Mesendoderm (in vitro differentiated cells): ENCODE data around the gene MTIF2. TPM values are rescaled to one million over a fixed set of nuclear protein-coding genes. Genes with fewer than 3 reads are reported as not detected.

Experiments
- DNase-seq: peaks from one replicate; pipeline ENCODE4 v3.0.0; 2013
- H2AK5ac ChIP-seq: 2 replicates; pipeline ENCODE4 v1.6.1; 2013; ENCODE audit warnings: low read length, inconsistent platforms
- H2BK120ac ChIP-seq: 2 replicates; pipeline ENCODE4 v1.6.1; 2013; ENCODE audit warnings: low read depth, mild to moderate bottlenecking, low read length, moderate library complexity, mixed read lengths
- H2BK15ac ChIP-seq: replicated peaks from 2 replicates; pipeline ENCODE4 v1.6.1; 2013; ENCODE audit warnings: low read depth, mild to moderate bottlenecking, moderate library complexity
- H2BK5ac ChIP-seq: 2 replicates; pipeline ENCODE4 v1.6.1; 2013; ENCODE audit warnings: low read length, inconsistent platforms
- H3K18ac ChIP-seq: 2 replicates; pipeline ENCODE4 v1.6.1; 2013; ENCODE audit warnings: mild to moderate bottlenecking, low read length, mixed read lengths
- H3K23ac ChIP-seq: one replicate; pipeline ENCODE4 v1.6.1; 2013; ENCODE audit warnings: low read length
- H3K27ac ChIP-seq: 2 replicates; pipeline ENCODE4 v1.5.1; 2013; ENCODE audit warnings: low read depth, mild to moderate bottlenecking, inconsistent platforms, low read length, moderate library complexity
- H3K27me3 ChIP-seq: 2 replicates; pipeline ENCODE4 v1.6.1; 2013; ENCODE audit warnings: low read length, control low read depth, mild to moderate bottlenecking, inconsistent platforms; ENCODE audit not compliant: insufficient read depth, poor library complexity
- H3K36me3 ChIP-seq: 2 replicates; pipeline ENCODE4 v1.6.1; 2013; ENCODE audit warnings: low read length, inconsistent platforms; ENCODE audit not compliant: control insufficient read depth, insufficient read depth
- H3K4ac ChIP-seq: one replicate; pipeline ENCODE4 v1.6.1; 2013; ENCODE audit warnings: low read depth, mild to moderate bottlenecking, low read length, moderate library complexity
- H3K4me1 ChIP-seq: 2 replicates; pipeline ENCODE4 v1.6.1; 2013; ENCODE audit warnings: low read depth, low read length, inconsistent platforms; ENCODE audit not compliant: control insufficient read depth
- H3K4me2 ChIP-seq: 2 replicates; pipeline ENCODE4 v1.6.1; 2013; ENCODE audit warnings: low read length
- H3K4me3 ChIP-seq: 2 replicates; pipeline ENCODE4 v1.5.1; 2013; ENCODE audit warnings: mild to moderate bottlenecking, low read length
- H3K56ac ChIP-seq: one replicate; pipeline ENCODE4 v1.6.1; 2013; ENCODE audit warnings: low read length
- H3K79me1 ChIP-seq: 2 replicates; pipeline ENCODE4 v1.6.1; 2013; ENCODE audit warnings: low read length, inconsistent platforms
- H3K79me2 ChIP-seq: 2 replicates; pipeline ENCODE4 v1.6.1; 2013; ENCODE audit warnings: mild to moderate bottlenecking, low read length; ENCODE audit not compliant: control insufficient read depth, insufficient read depth
- H3K9ac ChIP-seq: 2 replicates; pipeline ENCODE4 v1.6.1; 2013; ENCODE audit warnings: low read length, inconsistent platforms
- H4K5ac ChIP-seq: one replicate; pipeline ENCODE4 v1.6.1; 2013; ENCODE audit warnings: low read length
- H4K8ac ChIP-seq: one replicate; pipeline ENCODE4 v1.6.1; 2013; ENCODE audit warnings: low read depth, mild to moderate bottlenecking, control low read depth, low read length, moderate library complexity
- WGBS: extraction: QIAGEN DNeasy Blood & Tissue Kit; methylation state at CpG from one replicate; pipeline ENCODE4 v1.1.7; 2013; ENCODE audit warnings: low lambda C conversion rate, missing lambda C conversion rate; ENCODE audit not compliant: insufficient coverage; ENCODE audit errors: extremely low coverage; 5-methylcytosine and 5-hydroxymethylcytosine counted together
- polyA plus RNA-seq, 2 experiments: library from polyadenylated mRNA; stranded (reverse); fragments of 200-250 nt; gene quantifications; one replicate each; pipeline ENCODE4 v1.2.3, GENCODE V29; 2013

The MTIF2 gene
- 31.4 TPM for polyA plus RNA-seq (2013, experiment 1 of 2)
- polyA plus RNA-seq (2013, experiment 2 of 2) = 31.5 TPM

GRCh38 chr2:55268907-55269644, at the start of gene MTIF2:
Gene MTIF2, minus strand, starts transcription at chr2:55269231. Its CDS starts 5,373 bp downstream, at chr2:55263858.
- WGBS = no CpG with 5 or more reads among the region's 43 CpGs

GRCh38 chr2:55314985-55315384, 46.0 kb upstream of the MTIF2 start:
- Histone ChIP-seq H3K18ac (no peak overlapping the region), H3K4me2 (no peak overlapping the region), H3K4ac (no peak overlapping the region), H3K4me3 (no peak overlapping the region), H3K23ac (no peak overlapping the region), H4K5ac (no peak overlapping the region), H2BK120ac (no peak overlapping the region), H3K4me1 (no peaks in the 10 kb centered on the region), H3K27me3 (no peaks in the 10 kb centered on the region), H2BK5ac (no peak overlapping the region), H3K79me1 (no peaks in the 10 kb centered on the region), H3K79me2 (no peaks in the 10 kb centered on the region), H3K36me3 (peaks cover 2% of the 10 kb centered on the region), H3K56ac (no peak overlapping the region), H3K27ac (no peak overlapping the region), H4K8ac (no peak overlapping the region), H3K9ac (no peak overlapping the region), H2BK15ac (no peak overlapping the region), H2AK5ac (no peak overlapping the region)
- no peak for DNase-seq
- WGBS = no CpG with 5 or more reads among the region's 1 CpG

More at GRCh38 chr2:55268907-55269644, at the start of gene MTIF2:
- Histone ChIP-seq H3K9ac (peak within 1 kb of the TSS; percentile 99), H3K18ac (no peak within 1 kb of the TSS), H2BK120ac (no peak within 1 kb of the TSS), H3K56ac (peak within 1 kb of the TSS; percentile 100), H2AK5ac (no peak within 1 kb of the TSS), H3K23ac (peak within 1 kb of the TSS; percentile 94), H2BK15ac (no peak within 1 kb of the TSS), H3K4me1 (peaks cover 3% of the 10 kb centered on the region), H3K4me3 (peak within 1 kb of the TSS; percentile 100), H3K4ac (peak within 1 kb of the TSS; percentile 17), H4K5ac (peak within 1 kb of the TSS; percentile 100), H3K79me1 (peaks cover 7% of the 10 kb centered on the region), H3K36me3 (no peaks in the 10 kb centered on the region), H3K27ac (peak within 1 kb of the TSS; percentile 83), H3K79me2 (peaks cover 5% of the 10 kb centered on the region), H3K27me3 (no peaks in the 10 kb centered on the region), H2BK5ac (no peak within 1 kb of the TSS), H4K8ac (peak within 1 kb of the TSS; percentile 96), H3K4me2 (peak within 1 kb of the TSS; percentile 98)
- DNase-seq = peak; percentile 98

GRCh38 chr2:55311444-55311870, 42.4 kb upstream of the MTIF2 start:
- no peak overlapping the region for H3K56ac ChIP-seq
- DNase-seq = no peak
- no peaks in the 10 kb centered on the region for H3K79me1 ChIP-seq
- H3K9ac ChIP-seq = no peak overlapping the region
- no peak overlapping the region for H3K4ac ChIP-seq
- H3K4me1 ChIP-seq = no peaks in the 10 kb centered on the region
- WGBS = no CpG with 5 or more reads among the region's 1 CpG
- H2BK120ac ChIP-seq = no peak overlapping the region
- H3K4me3 ChIP-seq = no peak overlapping the region
- H3K27me3 ChIP-seq = no peaks in the 10 kb centered on the region
- H2BK5ac ChIP-seq = no peak overlapping the region
- H4K5ac ChIP-seq = no peak overlapping the region
- no peak overlapping the region for H3K23ac ChIP-seq
- no peak overlapping the region for H3K18ac ChIP-seq
- no peak overlapping the region for H2BK15ac ChIP-seq
- no peaks in the 10 kb centered on the region for H3K79me2 ChIP-seq
- H4K8ac ChIP-seq = no peak overlapping the region
- peaks cover 2% of the 10 kb centered on the region for H3K36me3 ChIP-seq
- H3K27ac ChIP-seq = no peak overlapping the region
- H3K4me2 ChIP-seq = no peak overlapping the region
- H2AK5ac ChIP-seq = no peak overlapping the region

- Histone ChIP-seq H2AK5ac (no peak overlapping the region), H2BK15ac (no peak overlapping the region), H4K8ac (no peak overlapping the region), H3K27ac (no peak overlapping the region), H3K79me2 (no peaks in the 10 kb centered on the region), H3K9ac (no peak overlapping the region), H3K23ac (no peak overlapping the region), H3K4me3 (no peak overlapping the region), H3K4ac (no peak overlapping the region), H2BK5ac (no peak overlapping the region), H3K18ac (no peak overlapping the region), H3K4me2 (no peak overlapping the region), H3K27me3 (no peaks in the 10 kb centered on the region), H4K5ac (no peak overlapping the region), H3K56ac (no peak overlapping the region), H3K4me1 (no peaks in the 10 kb centered on the region), H3K79me1 (no peaks in the 10 kb centered on the region), H3K36me3 (peaks cover 2% of the 10 kb centered on the region), H2BK120ac (no peak overlapping the region)
- no CpG with 5 or more reads among the region's 2 CpGs for WGBS
- DNase-seq = peak; percentile 8
Measured at GRCh38 chr2:55309446-55309845, 40.4 kb upstream of the MTIF2 start.

- H3K79me1 ChIP-seq = no peaks in the 10 kb centered on the region
- no peaks in the 10 kb centered on the region for H3K79me2 ChIP-seq
- H3K4me1 ChIP-seq = no peaks in the 10 kb centered on the region
- H3K27ac ChIP-seq = no peak overlapping the region
- H3K18ac ChIP-seq = no peak overlapping the region
- no peak overlapping the region for H3K56ac ChIP-seq
- no peak overlapping the region for H2BK15ac ChIP-seq
- no peak overlapping the region for H4K8ac ChIP-seq
- no peak for DNase-seq
- H3K36me3 ChIP-seq = no peaks in the 10 kb centered on the region
- no peak overlapping the region for H4K5ac ChIP-seq
- H2BK120ac ChIP-seq = no peak overlapping the region
- H3K4ac ChIP-seq = no peak overlapping the region
- WGBS = no CpG with 5 or more reads among the region's 3 CpGs
- no peak overlapping the region for H3K4me2 ChIP-seq
- no peak overlapping the region for H3K4me3 ChIP-seq
- H3K9ac ChIP-seq = no peak overlapping the region
- no peak overlapping the region for H2BK5ac ChIP-seq
- H2AK5ac ChIP-seq = no peak overlapping the region
- no peak overlapping the region for H3K23ac ChIP-seq
- H3K27me3 ChIP-seq = no peaks in the 10 kb centered on the region
Measured at GRCh38 chr2:55302241-55302640, 33.2 kb upstream of the MTIF2 start.
